NB4 (cell line): Measurements from ENCODE around the gene ZBTB4.

ENCODE experiments used
- DNase-seq: peaks from one replicate; pipeline ENCODE4 v3.0.0; 2010; ENCODE audit warnings: low read depth
- H3K4me3 ChIP-seq: one replicate; pipeline ENCODE4 v1.5.1; 2011; ENCODE audit warnings: mild to moderate bottlenecking, low read depth, low read length, moderate library complexity
- CTCF ChIP-seq: IDR thresholded peaks from one replicate; pipeline ENCODE4 v1.5.1; 2012; ENCODE audit warnings: low read depth, low read length
- MYC ChIP-seq: IDR thresholded peaks from 2 replicates; pipeline ENCODE4 v1.6.1; 2011; ENCODE audit warnings: low read depth, low read length
- POLR2A ChIP-seq: IDR thresholded peaks from 2 replicates; pipeline ENCODE4 v1.6.1; 2011; ENCODE audit warnings: mild to moderate bottlenecking; ENCODE audit not compliant: insufficient read length; ENCODE audit errors: extremely low read depth
- TF ChIP-seq, protein P1 (sequence below): IDR thresholded peaks from 2 replicates; pipeline ENCODE4 v1.6.1; 2011; ENCODE audit warnings: low read depth, low read length

The ZBTB4 gene

GRCh38 chr17:7426203-7426863 lies 53.1 kb downstream of the ZBTB4 start:
- no peak for TF ChIP-seq MYC
- TF ChIP-seq CTCF, result no peak
- no peak for TF ChIP-seq POLR2A
- TF ChIP-seq, protein P1, sequence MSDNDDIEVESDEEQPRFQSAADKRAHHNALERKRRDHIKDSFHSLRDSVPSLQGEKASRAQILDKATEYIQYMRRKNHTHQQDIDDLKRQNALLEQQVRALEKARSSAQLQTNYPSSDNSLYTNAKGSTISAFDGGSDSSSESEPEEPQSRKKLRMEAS, result no peak
- no peak overlapping the region for H3K4me3 ChIP-seq
- no peak for DNase-seq

DNA sequence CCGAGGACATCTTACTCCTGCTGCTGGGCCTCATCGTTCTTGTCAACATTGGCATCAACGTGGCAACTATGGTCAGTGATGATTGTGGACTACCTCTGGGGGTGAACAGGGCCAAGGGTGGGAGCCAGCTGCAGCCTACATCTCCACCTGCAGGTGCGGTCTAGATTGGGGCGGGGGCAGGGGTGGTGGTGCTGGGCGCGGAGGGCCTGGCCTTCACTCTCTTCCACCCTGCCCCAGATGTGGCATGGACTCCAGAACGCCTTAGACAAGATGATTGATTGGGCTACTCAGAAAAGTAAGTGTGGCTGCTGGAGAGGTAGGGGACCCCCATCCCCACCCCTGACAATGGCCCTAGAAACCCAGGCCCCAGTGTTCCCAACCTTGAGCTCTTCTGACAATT lies 53.7 kb downstream of the ZBTB4 start:
- no peak for TF ChIP-seq POLR2A
- TF ChIP-seq, protein P1, result no peak
- no peak for TF ChIP-seq MYC
- no peak for TF ChIP-seq CTCF
- H3K4me3 ChIP-seq, result no peak overlapping the region
- no peak for DNase-seq

GRCh38 chr17:7425316-7425715 lies 54.1 kb downstream of the ZBTB4 start, which contains the start of gene SPEM2:
Gene SPEM2, plus strand, starts transcription at chr17:7425616. Its CDS starts 73 bp downstream, at chr17:7425689.
- no peak within 1 kb of the TSS for H3K4me3 ChIP-seq
- no peak for DNase-seq
- TF ChIP-seq, protein P1, result no peak
- no peak for TF ChIP-seq MYC
- TF ChIP-seq CTCF, result no peak
- no peak for TF ChIP-seq POLR2A

DNA sequence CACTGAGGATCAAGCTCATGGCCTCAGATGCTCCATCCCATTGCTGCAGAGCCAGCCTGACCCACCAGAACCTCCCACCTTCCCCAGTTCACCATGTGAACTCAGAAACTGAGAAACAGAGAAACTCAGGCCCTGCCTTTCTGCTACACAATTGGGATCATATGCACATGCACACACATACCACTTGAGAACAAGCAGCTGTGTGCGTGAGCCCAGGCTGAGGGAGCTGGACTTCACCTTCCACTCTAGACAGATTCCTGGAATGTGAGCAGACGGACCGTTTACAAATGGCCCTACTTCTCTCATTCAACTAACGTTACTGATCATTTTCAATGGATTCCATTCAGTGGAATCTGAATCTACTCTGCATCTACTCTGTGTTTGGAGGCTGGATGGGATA lies 55.8 kb downstream of the ZBTB4 start:
- H3K4me3 ChIP-seq, result no peak overlapping the region
- DNase-seq, result no peak
- TF ChIP-seq, protein P1, result no peak
- TF ChIP-seq MYC (no peak), CTCF (no peak), POLR2A (no peak)

GRCh38 chr17:7421186-7421585 lies 58.2 kb downstream of the ZBTB4 start:
- no peak for DNase-seq
- H3K4me3 ChIP-seq, result no peak overlapping the region
- TF ChIP-seq POLR2A (no peak), MYC (no peak)

- TF ChIP-seq, protein P1, result no peak
- TF ChIP-seq POLR2A (no peak), MYC (no peak), CTCF (no peak)
- no peak within 1 kb of the TSS for H3K4me3 ChIP-seq
- DNase-seq, result no peak
Observed at GRCh38 chr17:7419819-7420610, 59.4 kb downstream of the ZBTB4 start, which contains the start of gene SPEM1. Gene SPEM1, plus strand, starts transcription at chr17:7420324. Its CDS starts 61 bp downstream, at chr17:7420385.
